Osteoblast (primary cell): ENCODE results near the gene TXNL4A. TPM values are rescaled to one million over a fixed set of nuclear protein-coding genes. Genes with fewer than 3 reads are reported as not detected.

Experiments
- DNase-seq: peaks from one replicate; pipeline ENCODE4 v3.0.0; 2011; ENCODE audit warnings: low spot score, mixed read lengths; ENCODE audit not compliant: insufficient read length; ENCODE audit errors: missing footprints
- H2AFZ ChIP-seq: 2 replicates; pipeline ENCODE4 v1.6.0; 2011; ENCODE audit warnings: mild to moderate bottlenecking, low read length
- H3K27ac ChIP-seq: 2 replicates; pipeline ENCODE4 v1.5.1; 2011; ENCODE audit warnings: mild to moderate bottlenecking, low read depth, low read length, moderate library complexity
- H3K27me3 ChIP-seq: 2 replicates; pipeline ENCODE4 v1.6.0; 2012; ENCODE audit warnings: mild to moderate bottlenecking, control low read depth, inconsistent platforms, low read length, moderate library complexity; ENCODE audit not compliant: insufficient read depth
- H3K36me3 ChIP-seq: 2 replicates; pipeline ENCODE4 v1.5.1; 2011; ENCODE audit warnings: mild to moderate bottlenecking, low read length, control low read depth, moderate library complexity; ENCODE audit not compliant: insufficient read depth
- H3K4me1 ChIP-seq: 2 replicates; pipeline ENCODE4 v1.5.1; 2011; ENCODE audit warnings: mild to moderate bottlenecking, low read length, control low read depth, moderate library complexity; ENCODE audit not compliant: insufficient read depth
- H3K4me2 ChIP-seq: 2 replicates; pipeline ENCODE4 v1.6.0; 2011; ENCODE audit warnings: mild to moderate bottlenecking, low read length; ENCODE audit not compliant: insufficient read depth
- H3K4me3 ChIP-seq: fragments of 200-600 bp; sonication (generic); 3 replicates; pipeline ENCODE4 v1.5.1; 2012; ENCODE audit warnings: mild to moderate bottlenecking, low read length, inconsistent platforms; ENCODE audit not compliant: insufficient read depth
- H3K79me2 ChIP-seq: 2 replicates; pipeline ENCODE4 v1.6.0; 2012; ENCODE audit warnings: mild to moderate bottlenecking, low read length, control low read depth, inconsistent platforms; ENCODE audit not compliant: insufficient read depth
- H3K9me3 ChIP-seq: 2 replicates; pipeline ENCODE4 v1.5.1; 2011; ENCODE audit warnings: low read depth, low read length, control low read depth
- H4K20me1 ChIP-seq: 2 replicates; pipeline ENCODE4 v1.6.0; 2012; ENCODE audit warnings: mild to moderate bottlenecking, low read length, control low read depth; ENCODE audit not compliant: insufficient read depth
- CTCF ChIP-seq: IDR thresholded peaks from 2 replicates; pipeline ENCODE4 v1.5.1; 2011; ENCODE audit warnings: mild to moderate bottlenecking, low read depth, low read length, moderate library complexity; ENCODE audit errors: extremely low read depth
- total RNA-seq: library from RNA; depleted of rRNA; stranded (reverse); fragments of >200 nt; gene quantifications from 2 replicates; pipeline ENCODE4 v1.2.3, GENCODE V29; 2012

Gene TXNL4A
- total RNA-seq, 1 donor = 54.6 TPM

- no peak for TF ChIP-seq CTCF
- no peaks in the 10 kb centered on the region for H3K9me3 ChIP-seq
- H3K36me3 ChIP-seq = peaks cover 11% of the 10 kb centered on the region
- H3K27me3 ChIP-seq = no peaks in the 10 kb centered on the region
- no peak overlapping the region for H3K27ac ChIP-seq
- no peak overlapping the region for H2AFZ ChIP-seq
- no peak for DNase-seq
- peaks cover 11% of the 10 kb centered on the region for H3K4me1 ChIP-seq
- no peak overlapping the region for H3K4me3 ChIP-seq
- peaks cover 78% of the 10 kb centered on the region for H3K79me2 ChIP-seq
- no peak overlapping the region for H3K4me2 ChIP-seq
- peaks cover 56% of the 10 kb centered on the region for H4K20me1 ChIP-seq
Observed at GRCh38 chr18:79947881-79948610, 40.3 kb downstream of the TXNL4A start.

- DNase-seq = peak; percentile 91
- TF ChIP-seq CTCF = no peak
- no peak overlapping the region for H2AFZ ChIP-seq
Observed at GRCh38 chr18:79947054-79947755, 41.2 kb downstream of the TXNL4A start.

GRCh38 chr18:79945118-79946042 lies 43.0 kb downstream of the TXNL4A start:
- Histone ChIP-seq H3K4me1 (peaks cover 9% of the 10 kb centered on the region), H3K27ac (no peak overlapping the region), H3K36me3 (peaks cover 31% of the 10 kb centered on the region), H4K20me1 (peaks cover 65% of the 10 kb centered on the region), H2AFZ (no peak overlapping the region), H3K4me2 (no peak overlapping the region), H3K9me3 (no peaks in the 10 kb centered on the region), H3K4me3 (no peak overlapping the region), H3K27me3 (no peaks in the 10 kb centered on the region), H3K79me2 (peaks cover 96% of the 10 kb centered on the region)
- DNase-seq = peak; percentile 76
- TF ChIP-seq CTCF = no peak

More at GRCh38 chr18:79947054-79947755, 41.2 kb downstream of the TXNL4A start:
- no peak overlapping the region for H3K4me2 ChIP-seq
- H3K27me3 ChIP-seq = no peaks in the 10 kb centered on the region
- no peak overlapping the region for H3K4me3 ChIP-seq
- peaks cover 86% of the 10 kb centered on the region for H3K79me2 ChIP-seq
- H4K20me1 ChIP-seq = peaks cover 61% of the 10 kb centered on the region
- H3K9me3 ChIP-seq = no peaks in the 10 kb centered on the region
- H3K4me1 ChIP-seq = peaks cover 11% of the 10 kb centered on the region
- H3K27ac ChIP-seq = no peak overlapping the region
- H3K36me3 ChIP-seq = peaks cover 19% of the 10 kb centered on the region
